Measurements from ENCODE around the gene MAD1L1.

DNA sequence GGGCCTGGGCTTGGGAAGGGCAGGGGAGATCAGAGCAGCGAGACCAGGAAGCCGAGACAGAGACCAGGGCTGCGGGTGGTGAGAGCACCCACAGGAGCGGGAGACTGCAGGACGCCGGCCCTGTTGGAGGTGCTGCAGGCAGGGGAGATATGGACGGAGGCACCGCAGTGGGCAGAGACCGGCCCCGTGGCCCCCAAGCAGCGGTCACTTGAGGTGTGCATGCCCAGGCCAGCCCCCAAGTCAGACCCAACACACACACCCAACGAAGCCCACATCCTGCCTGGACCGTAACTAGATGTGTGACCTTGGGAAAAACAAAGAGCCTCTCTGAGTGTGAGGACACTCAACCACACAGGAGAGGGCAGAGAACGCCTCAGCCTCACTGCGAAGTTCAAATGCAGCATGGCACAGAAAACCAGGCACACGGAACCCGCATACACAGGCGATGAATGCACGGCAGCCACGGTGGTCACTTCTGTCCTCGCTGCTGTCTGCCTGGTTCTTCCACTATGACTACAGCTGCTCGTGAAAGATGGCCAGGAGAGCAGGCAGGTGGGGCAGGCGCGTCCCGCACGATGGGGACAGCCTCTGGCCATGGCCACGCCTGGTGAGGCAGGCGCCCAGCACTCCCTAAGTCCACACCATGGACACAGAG lies 214.7 kb downstream of the MAD1L1 start:
- TF ChIP-seq, protein P1, sequence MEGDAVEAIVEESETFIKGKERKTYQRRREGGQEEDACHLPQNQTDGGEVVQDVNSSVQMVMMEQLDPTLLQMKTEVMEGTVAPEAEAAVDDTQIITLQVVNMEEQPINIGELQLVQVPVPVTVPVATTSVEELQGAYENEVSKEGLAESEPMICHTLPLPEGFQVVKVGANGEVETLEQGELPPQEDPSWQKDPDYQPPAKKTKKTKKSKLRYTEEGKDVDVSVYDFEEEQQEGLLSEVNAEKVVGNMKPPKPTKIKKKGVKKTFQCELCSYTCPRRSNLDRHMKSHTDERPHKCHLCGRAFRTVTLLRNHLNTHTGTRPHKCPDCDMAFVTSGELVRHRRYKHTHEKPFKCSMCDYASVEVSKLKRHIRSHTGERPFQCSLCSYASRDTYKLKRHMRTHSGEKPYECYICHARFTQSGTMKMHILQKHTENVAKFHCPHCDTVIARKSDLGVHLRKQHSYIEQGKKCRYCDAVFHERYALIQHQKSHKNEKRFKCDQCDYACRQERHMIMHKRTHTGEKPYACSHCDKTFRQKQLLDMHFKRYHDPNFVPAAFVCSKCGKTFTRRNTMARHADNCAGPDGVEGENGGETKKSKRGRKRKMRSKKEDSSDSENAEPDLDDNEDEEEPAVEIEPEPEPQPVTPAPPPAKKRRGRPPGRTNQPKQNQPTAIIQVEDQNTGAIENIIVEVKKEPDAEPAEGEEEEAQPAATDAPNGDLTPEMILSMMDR (IDR thresholded peaks at IDR 0.05), result no peak
- TF ChIP-seq POLR2A (IDR thresholded peaks at IDR 0.05), result no peak
- TF ChIP-seq EP300 (IDR thresholded peaks at IDR 0.05), result no peak
